A549 (cell line): ENCODE data around the gene SLC22A31. TPM values are rescaled to one million over a fixed set of nuclear protein-coding genes. Genes with fewer than 3 reads are reported as not detected.

Experiments used
- ATAC-seq, 2 experiments: fragments of 200-7000 bp in 1 of 2; fragments of >200 bp in 1 of 2; cut with Nextera tagmentation in 1 of 2; cut with Tn5 transposase in 1 of 2; 3 replicates each; pipeline versions ENCODE4 v1.8.0 to v1.9.1; 2018 to 2020; ENCODE audit warnings: mild to moderate bottlenecking in 1 of 2, moderate library complexity in 1 of 2
- CTCF ChIA-PET: fragments of 300-600 bp; sonication (Branson Sonifier 250); formaldehyde crosslinking; extraction: SDS; loops from one replicate; lab custom pipeline; 2021; ENCODE audit warnings: antibody characterized with exemption, inconsistent platforms; lab: Yijun Ruan, JAX
- POLR2A ChIA-PET: fragments of 350-600 bp; formaldehyde crosslinking; extraction: SDS; loops from one replicate; lab custom pipeline; 2021; ENCODE audit warnings: antibody characterized with exemption, inconsistent platforms; lab: Yijun Ruan, JAX
- DNase-seq, 2 experiments: peaks; one replicate each; pipeline versions ENCODE4 v3.0.0 to v3.0.0-alpha.2; 2011 to 2016; ENCODE audit warnings: low read depth in 1 of 2, low spot score in 1 of 2
- FAIRE-seq: peaks from 2 replicates; lab custom pipeline; 2011; peaks lifted over from hg19 to GRCh38; lab: Jason Lieb, UNC
- H3K27ac ChIP-seq, 2 experiments: fragments of >200 bp; sonication (Bioruptor Twin); formaldehyde crosslinking; 3 replicates each; pipeline ENCODE4 v1.5.1; 2016 to 2017
- H3K4me1 ChIP-seq: fragments of >200 bp; sonication (Bioruptor Twin); formaldehyde crosslinking; 3 replicates; pipeline ENCODE4 v1.6.1; 2016
- H3K4me2 ChIP-seq: fragments of >200 bp; sonication (Bioruptor Twin); formaldehyde crosslinking; 3 replicates; pipeline ENCODE4 v1.6.1; 2016
- H3K4me3 ChIP-seq: fragments of >200 bp; sonication (Bioruptor Twin); formaldehyde crosslinking; 3 replicates; pipeline ENCODE4 v1.5.1; 2016
- H3K9me3 ChIP-seq: fragments of >200 bp; sonication (Bioruptor Twin); formaldehyde crosslinking; 3 replicates; pipeline ENCODE4 v1.6.1; 2016
- BCL3 ChIP-seq: fragments of >200 bp; sonication (Bioruptor Twin); formaldehyde crosslinking; IDR thresholded peaks from 3 replicates; pipeline ENCODE4 v1.6.1; 2016
- BHLHE40 ChIP-seq: IDR thresholded peaks from 2 replicates; pipeline ENCODE4 v1.6.1; 2012; ENCODE audit warnings: low read depth, low read length, inconsistent platforms
- CBX2 ChIP-seq: fragments of 200-600 bp; sonication (generic); IDR thresholded peaks from 2 replicates; pipeline ENCODE4 v1.6.1; 2016; ENCODE audit warnings: low read depth, mild to moderate bottlenecking, borderline replicate concordance
- CHD4 ChIP-seq: fragments of 200-600 bp; sonication (generic); IDR thresholded peaks from 2 replicates; pipeline ENCODE4 v1.6.1; 2016; ENCODE audit warnings: antibody characterized with exemption, mild to moderate bottlenecking, borderline replicate concordance
- E2F6 ChIP-seq: IDR thresholded peaks from 2 replicates; pipeline ENCODE4 v1.6.1; 2012; ENCODE audit warnings: low read depth, borderline replicate concordance
- FOSB ChIP-seq: fragments of 250-450 bp; sonication (Bioruptor Pico); IDR thresholded peaks from 2 replicates; pipeline ENCODE4 v1.5.0; 2020; ENCODE audit warnings: mild to moderate bottlenecking, moderate library complexity
- FOSL2 ChIP-seq, 2 experiments: fragments of 450-650 bp in 1 of 2; fragments of >200 bp in 1 of 2; sonication (Bioruptor Twin) in 1 of 2; formaldehyde crosslinking; IDR thresholded peaks; 2 replicates each; pipeline versions ENCODE4 v1.5.0 to v1.6.1; 2016 to 2020; ENCODE audit warnings: mild to moderate bottlenecking in 1 of 2, moderate library complexity in 1 of 2
- GATA3 ChIP-seq: IDR thresholded peaks from 2 replicates; pipeline ENCODE4 v1.6.1; 2012; ENCODE audit warnings: borderline replicate concordance
- HES2 ChIP-seq: fragments of >200 bp; sonication (Bioruptor Twin); formaldehyde crosslinking; IDR thresholded peaks from 2 replicates; pipeline ENCODE4 v1.6.1; 2016
- HMGXB4 ChIP-seq: fragments of 250-450 bp; sonication (Bioruptor Pico); IDR thresholded peaks from 2 replicates; pipeline ENCODE4 v1.5.0; 2021; ENCODE audit warnings: mild to moderate bottlenecking, moderate library complexity, borderline replicate concordance
- HOXB13 ChIP-seq: fragments of 250-450 bp; sonication (Bioruptor Pico); IDR thresholded peaks from 2 replicates; pipeline ENCODE4 v1.5.0; 2020; ENCODE audit warnings: low read depth, mild to moderate bottlenecking, moderate library complexity
- JUN ChIP-seq, 2 experiments: fragments of >200 bp; sonication (Bioruptor Twin); formaldehyde crosslinking; IDR thresholded peaks; 2 replicates in 1 of 2; 3 replicates in 1 of 2; pipeline ENCODE4 v1.6.1; 2016 to 2017
- JUNB ChIP-seq: fragments of >200 bp; sonication (Bioruptor Twin); formaldehyde crosslinking; IDR thresholded peaks from 2 replicates; pipeline ENCODE4 v1.6.1; 2016
- KDM5A ChIP-seq: fragments of 200-600 bp; sonication (generic); IDR thresholded peaks from 2 replicates; pipeline ENCODE4 v1.6.1; 2016; ENCODE audit warnings: antibody characterized with exemption, mild to moderate bottlenecking
- MAX ChIP-seq: IDR thresholded peaks from 2 replicates; pipeline ENCODE4 v1.6.1; 2012
- NR3C1 ChIP-seq: fragments of >200 bp; sonication (Bioruptor Twin); formaldehyde crosslinking; IDR thresholded peaks from 3 replicates; pipeline ENCODE4 v1.6.1; 2017
- PBX3 ChIP-seq: IDR thresholded peaks from 2 replicates; pipeline ENCODE4 v1.6.1; 2012
- PHF8 ChIP-seq: fragments of 200-600 bp; sonication (generic); IDR thresholded peaks from 2 replicates; pipeline ENCODE4 v1.6.1; 2016; ENCODE audit warnings: low read depth, mild to moderate bottlenecking, antibody characterized with exemption, moderate library complexity, borderline replicate concordance
- POLR2A ChIP-seq: IDR thresholded peaks from 2 replicates; pipeline ENCODE4 v1.6.1; 2012; ENCODE audit warnings: mild to moderate bottlenecking, low read length
- POLR2AphosphoS2 ChIP-seq: conservative IDR thresholded peaks from 2 replicates; pipeline ENCODE4 v1.6.1; 2012; ENCODE audit warnings: low read length, improper control_type of control experiment, inconsistent platforms
- RAD21 ChIP-seq, 2 experiments: fragments of >200 bp in 1 of 2; sonication (Bioruptor Twin) in 1 of 2; formaldehyde crosslinking in 1 of 2; IDR thresholded peaks in 1 of 2; conservative IDR thresholded peaks in 1 of 2; 2 replicates in 1 of 2; 3 replicates in 1 of 2; pipeline ENCODE4 v1.6.1; 2012 to 2018; ENCODE audit warnings: inconsistent platforms in 1 of 2
- RCOR1 ChIP-seq: fragments of 150-350 bp; IDR thresholded peaks from 2 replicates; pipeline ENCODE4 v1.6.1; 2014; ENCODE audit warnings: antibody characterized with exemption, low read length, low read depth
- RFX5 ChIP-seq: fragments of 450-650 bp; IDR thresholded peaks from 2 replicates; pipeline ENCODE4 v1.7.1; 2014; ENCODE audit warnings: antibody characterized with exemption, mild to moderate bottlenecking, moderate library complexity
- RNF2 ChIP-seq: fragments of 200-600 bp; sonication (generic); IDR thresholded peaks from 2 replicates; pipeline ENCODE4 v1.6.1; 2016; ENCODE audit warnings: low read depth, mild to moderate bottlenecking, antibody characterized with exemption, moderate library complexity, borderline replicate concordance
- SMC3 ChIP-seq: fragments of >200 bp; sonication (Bioruptor Twin); formaldehyde crosslinking; IDR thresholded peaks from 3 replicates; pipeline ENCODE4 v1.6.1; 2018; ENCODE audit warnings: inconsistent platforms
- TFCP2L1 ChIP-seq: fragments of 250-450 bp; sonication (Bioruptor Pico); IDR thresholded peaks from 2 replicates; pipeline ENCODE4 v1.5.0; 2021; ENCODE audit warnings: mild to moderate bottlenecking
- TP53 ChIP-seq: fragments of 250-450 bp; sonication (Bioruptor Pico); IDR thresholded peaks from 2 replicates; pipeline ENCODE4 v1.5.0; 2021; ENCODE audit warnings: mild to moderate bottlenecking, moderate library complexity
- WGBS: methylation state at CpG from one replicate; pipeline ENCODE4 v1.1.6; 2017; ENCODE audit errors: missing lambda C conversion rate; 5-methylcytosine and 5-hydroxymethylcytosine counted together
- polyA plus RNA-seq, 4 experiments: library from polyadenylated mRNA; depleted of rRNA in 3 of 4; stranded (reverse); fragments of >200 nt; fragmentation: RNase III in 1 of 4; extraction: RNeasy Plus Mini Kit Qiagen cat#74134 plus additional on column Dnase treatment in 1 of 4; gene quantifications; 2 replicates in 3 of 4; 3 replicates in 1 of 4; pipeline ENCODE4 v1.2.3, GENCODE V29; 2011 to 2017

The SLC22A31 gene
- polyA plus RNA-seq, 2 of the 4 experiments (the other 2 are of a cell fraction) = 0.36 to 0.77 TPM

- no peak overlapping the region for H3K4me3 ChIP-seq
- no peak for ATAC-seq
- H3K4me1 ChIP-seq = peaks cover 9% of the 10 kb centered on the region
- no peak for DNase-seq
- WGBS = 80% methylated on average over 5 of the region's 5 CpGs
- ChIA-PET CTCF (interaction anchor here (0.9 to 1.2 kb wide), 3 partner anchors 15 to 475 kb away, joined by 3 read pairs; no protein-coding TSS in a partner anchor), POLR2A (no interaction called here)
- FAIRE-seq = no peak
- H3K4me2 ChIP-seq = no peak overlapping the region
- TF ChIP-seq HMGXB4 (no peak), CHD4 (no peak), NR3C1 (no peak), JUNB (no peak), TFCP2L1 (CRISPR knock-in tag) (no peak), FOSB (CRISPR knock-in tag) (no peak), RAD21 (conservative IDR thresholded peaks at IDR 0.05 in 1 of 2, IDR thresholded peaks at IDR 0.05 in 1 of 2) (no peak), RNF2 (no peak), HOXB13 (CRISPR knock-in tag) (no peak), RCOR1 (no peak), BHLHE40 (no peak)
- H3K9me3 ChIP-seq = peaks cover 5% of the 10 kb centered on the region; the same call in 1 of the 3 replicates
- no peak overlapping the region for H3K27ac ChIP-seq
These were observed 19.0 kb upstream of the SLC22A31 start for GRCh38 chr16:89219365-89219764.

- 2% methylated on average over 60 of the region's 91 CpGs for WGBS
- DNase-seq (peak; percentile 86 to 94), ATAC-seq (peak; percentile 95), FAIRE-seq (no peak)
- ChIA-PET CTCF (interaction anchor here (0.9 to 1.6 kb wide), 6 partner anchors 8 to 405 kb away, joined by 3 to 7 read pairs (median 4); no protein-coding TSS in a partner anchor), POLR2A (interaction anchor here (0.9 to 1.2 kb wide), 5 partner anchors 23 to 480 kb away, joined by 3 to 6 read pairs (median 4); no protein-coding TSS in a partner anchor)
- H3K4me3 ChIP-seq = peak within 1 kb of the TSS; percentile 78
- H3K9me3 ChIP-seq = no peaks in the 10 kb centered on the region
- TF ChIP-seq SMC3 = no peak
- peak; percentile 66 for TF ChIP-seq E2F6
- no peak for TF ChIP-seq FOSB (CRISPR knock-in tag)
- peak; percentile 82 for TF ChIP-seq PBX3
- peak; percentile 22 to 83; a peak in 2 of 5 replicates for TF ChIP-seq JUN (IDR thresholded peaks at IDR 0.05)
- TF ChIP-seq POLR2A = peak; percentile 78
- no peak for TF ChIP-seq TP53 (CRISPR knock-in tag)
- no peak for TF ChIP-seq HOXB13 (CRISPR knock-in tag)
- peak; percentile 82 for TF ChIP-seq KDM5A
- no peak for TF ChIP-seq NR3C1
- TF ChIP-seq GATA3 = peak; percentile 31; the same call in 1 of the 2 replicates
- TF ChIP-seq RFX5 = no peak
- peak; percentile 76; the same call in 1 of the 3 replicates for TF ChIP-seq BCL3
- TF ChIP-seq CBX2 = no peak
- TF ChIP-seq HES2 = no peak
- TF ChIP-seq PHF8 = peak; percentile 98
- TF ChIP-seq POLR2AphosphoS2 = no peak
- TF ChIP-seq MAX = peak; percentile 80
- TF ChIP-seq FOSL2 (IDR thresholded peaks at IDR 0.05) = no peak
- TF ChIP-seq FOSL2 (CRISPR knock-in tag; IDR thresholded peaks at IDR 0.05) = no peak
- peaks cover 9% of the 10 kb centered on the region for H3K4me1 ChIP-seq
- peak within 1 kb of the TSS; percentile 100 for H3K4me2 ChIP-seq
- peak within 1 kb of the TSS; percentile 87 to 95 for H3K27ac ChIP-seq
These were observed 17.3 kb upstream of the SLC22A31 start, which contains the start of gene ZNF778 for GRCh38 chr16:89217388-89218191. TSS of gene ZNF778 (plus strand) at chr16:89217703. CDS start at chr16:89221128, 3,425 bp downstream.
